ENCODE results near the gene MAP2K1.

- TF ChIP-seq CTCF (IDR thresholded peaks at IDR 0.05) = no peak
- no peak for TF ChIP-seq POLR2A (IDR thresholded peaks at IDR 0.05)
These were observed 101.8 kb downstream of the MAP2K1 start for GRCh38 chr15:66488525-66488924.
